Ishikawa (cell line): Measurements from ENCODE around the gene CABP1.

Source experiments
- CEBPB ChIP-seq: IDR thresholded peaks from 2 replicates; pipeline ENCODE4 v1.6.1; 2012
- EP300 ChIP-seq: IDR thresholded peaks from 2 replicates; pipeline ENCODE4 v1.6.1; 2012; ENCODE audit warnings: borderline replicate concordance
- NFIC ChIP-seq: IDR thresholded peaks from 2 replicates; pipeline ENCODE4 v1.6.1; 2012
- TAF1 ChIP-seq: IDR thresholded peaks from 2 replicates; pipeline ENCODE4 v1.6.1; 2012; ENCODE audit warnings: low read depth, mild to moderate bottlenecking
- TCF12 ChIP-seq: IDR thresholded peaks from 2 replicates; pipeline ENCODE4 v1.6.1; 2012; ENCODE audit warnings: low read depth
- TEAD4 ChIP-seq: IDR thresholded peaks from 2 replicates; pipeline ENCODE4 v1.6.1; 2012
- YY1 ChIP-seq: IDR thresholded peaks from 2 replicates; pipeline ENCODE4 v1.6.1; 2012; ENCODE audit warnings: low read depth
- TF ChIP-seq, protein P1 (sequence below): IDR thresholded peaks from 2 replicates; pipeline ENCODE4 v1.6.1; 2012
- TF ChIP-seq, protein P2 (sequence below): IDR thresholded peaks from 2 replicates; pipeline ENCODE4 v1.6.1; 2012; ENCODE audit warnings: low read depth, mild to moderate bottlenecking
- TF ChIP-seq, protein P3 (sequence below): IDR thresholded peaks from 2 replicates; pipeline ENCODE4 v1.6.1; 2012

DNA sequence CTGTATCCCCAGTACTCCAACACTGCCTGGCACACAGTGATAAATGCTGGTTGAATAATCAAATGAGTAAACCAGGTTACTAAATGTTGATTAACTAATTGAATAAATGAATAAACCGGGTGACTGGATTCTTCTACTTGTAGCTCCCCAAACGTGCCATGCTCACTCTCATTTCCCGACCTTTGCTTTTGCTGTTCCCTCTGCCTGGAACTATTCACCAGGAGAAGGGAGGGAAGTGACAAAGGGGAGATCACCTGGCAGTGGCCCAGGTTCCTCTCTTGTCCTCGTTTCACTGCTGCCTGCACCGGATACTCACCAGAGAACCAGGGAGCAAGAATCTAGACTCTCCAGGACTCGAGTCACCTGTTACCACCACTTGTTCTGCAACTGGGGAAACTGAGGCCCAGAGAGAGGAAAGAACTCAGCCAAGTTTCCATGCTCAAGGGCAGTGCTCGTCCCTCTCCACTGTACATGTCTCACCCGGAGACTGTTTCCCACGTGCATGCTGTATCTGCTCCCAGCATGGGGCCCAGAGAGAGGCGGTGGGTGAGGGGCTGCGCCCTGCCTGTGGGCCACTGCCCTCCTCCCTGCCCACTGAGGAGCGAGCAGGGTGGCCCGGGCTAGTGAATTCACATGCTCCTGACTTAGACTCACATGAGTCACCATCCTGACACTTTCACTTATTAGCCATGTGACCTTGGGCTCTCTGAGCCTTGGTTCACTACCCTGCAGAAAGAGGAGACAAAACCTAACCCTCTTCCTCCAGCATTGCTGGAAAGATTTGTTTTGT lies 41.6 kb upstream of the CABP1 start:
- TF ChIP-seq, protein P1, sequence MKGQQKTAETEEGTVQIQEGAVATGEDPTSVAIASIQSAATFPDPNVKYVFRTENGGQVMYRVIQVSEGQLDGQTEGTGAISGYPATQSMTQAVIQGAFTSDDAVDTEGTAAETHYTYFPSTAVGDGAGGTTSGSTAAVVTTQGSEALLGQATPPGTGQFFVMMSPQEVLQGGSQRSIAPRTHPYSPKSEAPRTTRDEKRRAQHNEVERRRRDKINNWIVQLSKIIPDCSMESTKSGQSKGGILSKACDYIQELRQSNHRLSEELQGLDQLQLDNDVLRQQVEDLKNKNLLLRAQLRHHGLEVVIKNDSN: peak; percentile 66
- TF ChIP-seq EP300 (no peak), NFIC (no peak), TEAD4 (no peak), YY1 (no peak), TCF12 (no peak), TAF1 (no peak), CEBPB (no peak)
- TF ChIP-seq, protein P2, sequence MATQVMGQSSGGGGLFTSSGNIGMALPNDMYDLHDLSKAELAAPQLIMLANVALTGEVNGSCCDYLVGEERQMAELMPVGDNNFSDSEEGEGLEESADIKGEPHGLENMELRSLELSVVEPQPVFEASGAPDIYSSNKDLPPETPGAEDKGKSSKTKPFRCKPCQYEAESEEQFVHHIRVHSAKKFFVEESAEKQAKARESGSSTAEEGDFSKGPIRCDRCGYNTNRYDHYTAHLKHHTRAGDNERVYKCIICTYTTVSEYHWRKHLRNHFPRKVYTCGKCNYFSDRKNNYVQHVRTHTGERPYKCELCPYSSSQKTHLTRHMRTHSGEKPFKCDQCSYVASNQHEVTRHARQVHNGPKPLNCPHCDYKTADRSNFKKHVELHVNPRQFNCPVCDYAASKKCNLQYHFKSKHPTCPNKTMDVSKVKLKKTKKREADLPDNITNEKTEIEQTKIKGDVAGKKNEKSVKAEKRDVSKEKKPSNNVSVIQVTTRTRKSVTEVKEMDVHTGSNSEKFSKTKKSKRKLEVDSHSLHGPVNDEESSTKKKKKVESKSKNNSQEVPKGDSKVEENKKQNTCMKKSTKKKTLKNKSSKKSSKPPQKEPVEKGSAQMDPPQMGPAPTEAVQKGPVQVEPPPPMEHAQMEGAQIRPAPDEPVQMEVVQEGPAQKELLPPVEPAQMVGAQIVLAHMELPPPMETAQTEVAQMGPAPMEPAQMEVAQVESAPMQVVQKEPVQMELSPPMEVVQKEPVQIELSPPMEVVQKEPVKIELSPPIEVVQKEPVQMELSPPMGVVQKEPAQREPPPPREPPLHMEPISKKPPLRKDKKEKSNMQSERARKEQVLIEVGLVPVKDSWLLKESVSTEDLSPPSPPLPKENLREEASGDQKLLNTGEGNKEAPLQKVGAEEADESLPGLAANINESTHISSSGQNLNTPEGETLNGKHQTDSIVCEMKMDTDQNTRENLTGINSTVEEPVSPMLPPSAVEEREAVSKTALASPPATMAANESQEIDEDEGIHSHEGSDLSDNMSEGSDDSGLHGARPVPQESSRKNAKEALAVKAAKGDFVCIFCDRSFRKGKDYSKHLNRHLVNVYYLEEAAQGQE: no peak
- TF ChIP-seq, protein P3, sequence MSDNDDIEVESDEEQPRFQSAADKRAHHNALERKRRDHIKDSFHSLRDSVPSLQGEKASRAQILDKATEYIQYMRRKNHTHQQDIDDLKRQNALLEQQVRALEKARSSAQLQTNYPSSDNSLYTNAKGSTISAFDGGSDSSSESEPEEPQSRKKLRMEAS: no peak
